Fibroblast of skin of right biceps (primary cell): ENCODE measurements around the gene CELF2.

Source experiments
- DNase-seq: peaks from one replicate; pipeline ENCODE4 v3.0.0-alpha.2; 2013

Gene CELF2

GRCh38 chr10:11317936-11318670, 300.4 kb downstream of the CELF2 start:
- no peak for DNase-seq

GRCh38 chr10:11318826-11319598, 301.3 kb downstream of the CELF2 start:
- no peak for DNase-seq

- no peak for DNase-seq
Measured at GRCh38 chr10:11319990-11320602, 302.4 kb downstream of the CELF2 start.

- DNase-seq = no peak
Measured at GRCh38 chr10:11320809-11321520, 303.3 kb downstream of the CELF2 start.

- DNase-seq = no peak
Measured at GRCh38 chr10:11322698-11323097, 305.0 kb downstream of the CELF2 start.

GRCh38 chr10:11324761-11325321, 307.2 kb downstream of the CELF2 start:
- DNase-seq = no peak

- peak; percentile 60 for DNase-seq
Measured at GRCh38 chr10:11325817-11326216, 308.1 kb downstream of the CELF2 start.

- no peak for DNase-seq
Measured at GRCh38 chr10:11326241-11326640, 308.6 kb downstream of the CELF2 start.

- no peak for DNase-seq
Measured at GRCh38 chr10:11326913-11327616, 309.4 kb downstream of the CELF2 start.

GRCh38 chr10:11328264-11329061, 310.8 kb downstream of the CELF2 start:
- DNase-seq = peak; percentile 12

GRCh38 chr10:11329062-11329673, 311.5 kb downstream of the CELF2 start:
- DNase-seq = no peak

- DNase-seq = peak; percentile 53
Measured at GRCh38 chr10:11330383-11331045, 312.8 kb downstream of the CELF2 start.

- DNase-seq = no peak
Measured at GRCh38 chr10:11331046-11331577, 313.4 kb downstream of the CELF2 start.

GRCh38 chr10:11331726-11332125, 314.1 kb downstream of the CELF2 start:
- peak; percentile 47 for DNase-seq

- DNase-seq = no peak
Measured at GRCh38 chr10:11332846-11333245, 315.2 kb downstream of the CELF2 start.

- no peak for DNase-seq
Measured at GRCh38 chr10:11334436-11334835, 316.8 kb downstream of the CELF2 start.

- peak; percentile 5 for DNase-seq
Measured at GRCh38 chr10:11335167-11335652, 317.5 kb downstream of the CELF2 start.

- no peak for DNase-seq
Measured at GRCh38 chr10:11335881-11336430, 318.3 kb downstream of the CELF2 start.

- no peak for DNase-seq
Measured at GRCh38 chr10:11336722-11337162, 319.1 kb downstream of the CELF2 start.
